ENCODE measurements around the gene TEX101. TPM values are rescaled to one million over a fixed set of nuclear protein-coding genes. Genes with fewer than 3 reads are reported as not detected.

The TEX101 gene
- total RNA-seq, 1 experiment from 2014 or later = not detected

GRCh38 chr19:43460362-43461016 lies 45.8 kb downstream of the TEX101 start:
- POLR2A ChIA-PET (ENCODE audit: unreplicated experiment) = interaction anchor here (0.6 kb wide), 2 partner anchors 13 to 58 kb away, joined by 4 to 8 read pairs; no protein-coding TSS in a partner anchor
- no peak for DNase-seq
- Histone ChIP-seq H3K27ac (no peak overlapping the region), H2AFZ (no peak overlapping the region), H3K9me2 (ENCODE audit: insufficient read depth) (no peaks in the 10 kb centered on the region), H3K79me2 (ENCODE audit: low read depth) (peaks cover 15% of the 10 kb centered on the region), H4K20me1 (ENCODE audit: insufficient read depth) (0 out of 2 replicates have a peak, but pooled peaks cover 6% of the 10 kb centered on the region), H3K4me1 (replicated peaks; ENCODE audit: insufficient read depth) (peaks cover 22% of the 10 kb centered on the region), H3K4me2 (no peak overlapping the region), H3K36me3 (ENCODE audit: low read depth) (peaks cover 11% of the 10 kb centered on the region; the same call in 1 of the 2 replicates), H3K27me3 (ENCODE audit: insufficient read depth, low read depth) (no peaks in the 10 kb centered on the region), H3K4me3 (no peak overlapping the region), H3K9me3 (ENCODE audit: insufficient read depth, low read depth) (no peaks in the 10 kb centered on the region), H3F3A (ENCODE audit: insufficient read depth, low read depth) (peaks cover 48% of the 10 kb centered on the region; the same call in 1 of the 2 replicates)
- no TSS peak for BruUV-seq (replicated peaks)
- CTCF ChIA-PET = no interaction called here
- TF ChIP-seq, protein P1, sequence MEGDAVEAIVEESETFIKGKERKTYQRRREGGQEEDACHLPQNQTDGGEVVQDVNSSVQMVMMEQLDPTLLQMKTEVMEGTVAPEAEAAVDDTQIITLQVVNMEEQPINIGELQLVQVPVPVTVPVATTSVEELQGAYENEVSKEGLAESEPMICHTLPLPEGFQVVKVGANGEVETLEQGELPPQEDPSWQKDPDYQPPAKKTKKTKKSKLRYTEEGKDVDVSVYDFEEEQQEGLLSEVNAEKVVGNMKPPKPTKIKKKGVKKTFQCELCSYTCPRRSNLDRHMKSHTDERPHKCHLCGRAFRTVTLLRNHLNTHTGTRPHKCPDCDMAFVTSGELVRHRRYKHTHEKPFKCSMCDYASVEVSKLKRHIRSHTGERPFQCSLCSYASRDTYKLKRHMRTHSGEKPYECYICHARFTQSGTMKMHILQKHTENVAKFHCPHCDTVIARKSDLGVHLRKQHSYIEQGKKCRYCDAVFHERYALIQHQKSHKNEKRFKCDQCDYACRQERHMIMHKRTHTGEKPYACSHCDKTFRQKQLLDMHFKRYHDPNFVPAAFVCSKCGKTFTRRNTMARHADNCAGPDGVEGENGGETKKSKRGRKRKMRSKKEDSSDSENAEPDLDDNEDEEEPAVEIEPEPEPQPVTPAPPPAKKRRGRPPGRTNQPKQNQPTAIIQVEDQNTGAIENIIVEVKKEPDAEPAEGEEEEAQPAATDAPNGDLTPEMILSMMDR (conservative IDR thresholded peaks at IDR 0.05) = no peak
- no peak for TF ChIP-seq EZH2 (IDR thresholded peaks at IDR 0.05; ENCODE audit: low read depth)
- intact Hi-C loops (cut with micrococcal nuclease; ENCODE audit: unreplicated experiment) = no loop called here

DNA sequence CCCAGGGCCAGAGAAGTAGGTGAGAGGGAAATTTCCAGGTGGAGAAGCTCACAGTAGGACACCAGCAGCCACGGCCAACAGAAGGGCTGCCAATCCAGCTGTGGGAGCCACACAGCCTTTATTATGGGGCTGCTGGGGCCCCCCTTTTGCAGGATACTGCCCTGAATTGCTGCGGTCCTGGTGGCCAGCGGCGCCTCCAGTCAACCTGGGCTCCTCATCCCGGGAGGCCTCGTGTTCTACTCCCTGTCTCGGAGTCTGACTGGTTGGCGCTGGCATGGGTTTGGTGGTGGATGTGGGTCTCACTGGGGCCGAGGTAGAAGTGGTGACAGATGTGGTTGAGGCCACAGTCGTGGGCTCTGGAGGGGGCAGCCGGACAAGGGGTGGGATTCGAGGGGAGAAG lies 46.6 kb downstream of the TEX101 start:
- no peak for DNase-seq
- H3F3A ChIP-seq (ENCODE audit: insufficient read depth, low read depth) = peaks cover 50% of the 10 kb centered on the region
- H3K9me3 ChIP-seq (ENCODE audit: insufficient read depth, low read depth) = no peaks in the 10 kb centered on the region
- POLR2A ChIA-PET (ENCODE audit: unreplicated experiment) = no interaction called here
- peaks cover 11% of the 10 kb centered on the region; the same call in 1 of the 2 replicates for H3K36me3 ChIP-seq (ENCODE audit: low read depth)
- CTCF ChIA-PET = no interaction called here
- no peaks in the 10 kb centered on the region for H3K9me2 ChIP-seq (ENCODE audit: insufficient read depth)
- H4K20me1 ChIP-seq (ENCODE audit: insufficient read depth) = 0 out of 2 replicates have a peak, but pooled peaks cover 6% of the 10 kb centered on the region
- intact Hi-C loops (cut with micrococcal nuclease; ENCODE audit: unreplicated experiment) = no loop called here
- peaks cover 22% of the 10 kb centered on the region for H3K4me1 ChIP-seq (replicated peaks; ENCODE audit: insufficient read depth)
- H3K27ac ChIP-seq = no peak overlapping the region
- no peaks in the 10 kb centered on the region for H3K27me3 ChIP-seq (ENCODE audit: insufficient read depth, low read depth)
- H3K79me2 ChIP-seq (ENCODE audit: low read depth) = peaks cover 15% of the 10 kb centered on the region
- TF ChIP-seq, protein P1 (conservative IDR thresholded peaks at IDR 0.05) = no peak
- TF ChIP-seq EZH2 (IDR thresholded peaks at IDR 0.05; ENCODE audit: low read depth) = no peak
- H3K4me2 ChIP-seq = no peak overlapping the region
- no peak overlapping the region for H2AFZ ChIP-seq
- H3K4me3 ChIP-seq = no peak overlapping the region
- no TSS peak for BruUV-seq (replicated peaks)

GRCh38 chr19:43462383-43462782 lies 47.7 kb downstream of the TEX101 start:
- H3K36me3 ChIP-seq (ENCODE audit: low read depth) = peaks cover 11% of the 10 kb centered on the region; the same call in 1 of the 2 replicates
- TSS peak; percentile 6 for BruUV-seq (replicated peaks)
- H3K79me2 ChIP-seq (ENCODE audit: low read depth) = peaks cover 15% of the 10 kb centered on the region
- ChIA-PET POLR2A (ENCODE audit: unreplicated experiment) (no interaction called here), CTCF (no interaction called here)
- H3F3A ChIP-seq (ENCODE audit: insufficient read depth, low read depth) = peaks cover 61% of the 10 kb centered on the region
- peaks cover 30% of the 10 kb centered on the region for H3K4me1 ChIP-seq (replicated peaks; ENCODE audit: insufficient read depth)
- no peak for TF ChIP-seq EZH2 (IDR thresholded peaks at IDR 0.05; ENCODE audit: low read depth)
- TF ChIP-seq, protein P1 (conservative IDR thresholded peaks at IDR 0.05) = no peak
- DNase-seq = no peak
- 0 out of 2 replicates have a peak, but pooled peaks cover 6% of the 10 kb centered on the region for H4K20me1 ChIP-seq (ENCODE audit: insufficient read depth)
- H3K9me3 ChIP-seq (ENCODE audit: insufficient read depth, low read depth) = no peaks in the 10 kb centered on the region
- H3K27ac ChIP-seq = no peak overlapping the region
- no peaks in the 10 kb centered on the region for H3K27me3 ChIP-seq (ENCODE audit: insufficient read depth, low read depth)
- intact Hi-C loops (cut with micrococcal nuclease; ENCODE audit: unreplicated experiment) = no loop called here
- no peak overlapping the region for H3K4me3 ChIP-seq
- no peaks in the 10 kb centered on the region for H3K9me2 ChIP-seq (ENCODE audit: insufficient read depth)
- no peak overlapping the region for H3K4me2 ChIP-seq
- no peak overlapping the region for H2AFZ ChIP-seq
